NOMO-1 (cell line): ENCODE data around the gene PLCH1.
A peak's percentile ranks its signal among the peaks of the same experiment; 100 is the strongest.

ENCODE experiments used
- DNase-seq, 2 experiments: peaks; one replicate each; lab custom pipeline; 2025; ENCODE audit not compliant: unreplicated experiment in 2 of 2; lab: John Stamatoyannopoulos, UW

The PLCH1 gene

GRCh38 chr3:155745795-155746550 is 1.1 kb upstream of the PLCH1 start:
- no peak for DNase-seq

- DNase-seq: no peak
Measured at GRCh38 chr3:155744010-155744625, 753 bp downstream of the PLCH1 start.

DNA sequence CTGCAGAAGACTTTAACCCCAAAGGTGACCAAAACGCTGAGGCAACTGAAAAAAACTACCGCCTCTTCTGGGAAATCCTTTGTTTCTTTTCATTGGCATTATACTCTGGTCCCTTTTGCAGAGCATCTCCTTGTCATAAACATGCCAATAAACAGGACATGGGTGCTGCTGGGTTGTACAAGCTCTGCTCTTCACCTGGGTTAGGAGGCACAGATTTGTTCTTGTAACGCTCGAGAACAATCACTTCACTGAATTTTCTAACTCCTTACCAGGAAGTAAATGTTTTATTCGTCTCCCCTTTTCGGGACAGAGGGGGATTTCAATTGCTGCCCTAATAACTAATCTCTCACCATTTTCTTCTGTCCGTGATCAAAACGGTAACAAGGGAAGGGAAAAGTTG is 1.3 kb downstream of the PLCH1 start:
- DNase-seq: peak in 1 of 2 experiments; percentile 13

DNA sequence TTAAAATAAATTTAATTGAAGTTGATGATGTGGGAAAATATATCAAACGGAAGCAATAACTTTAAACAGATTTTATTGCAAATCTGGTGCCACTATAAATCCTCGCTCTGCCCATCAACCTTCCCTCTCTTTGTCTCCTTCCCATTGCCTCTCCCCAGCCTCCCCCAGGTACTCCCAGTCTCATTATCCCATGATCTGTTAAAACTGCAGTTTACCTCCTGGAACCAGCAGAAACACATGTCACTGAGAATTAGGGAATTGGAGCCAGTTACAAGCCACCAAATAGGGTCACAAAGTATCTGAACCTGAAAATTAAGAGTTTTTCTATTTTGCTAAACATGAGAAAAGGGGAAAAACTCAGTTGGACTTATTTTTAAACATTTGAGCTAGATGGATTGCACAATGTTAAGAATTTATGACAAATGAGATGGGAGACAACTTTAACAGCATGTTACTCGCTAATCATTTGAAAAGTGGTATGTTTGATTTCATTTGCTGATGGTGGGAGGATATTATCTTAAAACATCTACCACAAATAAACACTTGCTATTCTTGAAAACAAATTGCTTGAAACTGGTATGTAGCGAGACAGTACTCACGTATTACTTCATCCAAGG is 2.4 kb downstream of the PLCH1 start:
- DNase-seq: no peak

GRCh38 chr3:155741603-155742002 is 3.3 kb downstream of the PLCH1 start:
- no peak for DNase-seq

GRCh38 chr3:155741101-155741500 is 3.8 kb downstream of the PLCH1 start:
- DNase-seq: no peak

DNA sequence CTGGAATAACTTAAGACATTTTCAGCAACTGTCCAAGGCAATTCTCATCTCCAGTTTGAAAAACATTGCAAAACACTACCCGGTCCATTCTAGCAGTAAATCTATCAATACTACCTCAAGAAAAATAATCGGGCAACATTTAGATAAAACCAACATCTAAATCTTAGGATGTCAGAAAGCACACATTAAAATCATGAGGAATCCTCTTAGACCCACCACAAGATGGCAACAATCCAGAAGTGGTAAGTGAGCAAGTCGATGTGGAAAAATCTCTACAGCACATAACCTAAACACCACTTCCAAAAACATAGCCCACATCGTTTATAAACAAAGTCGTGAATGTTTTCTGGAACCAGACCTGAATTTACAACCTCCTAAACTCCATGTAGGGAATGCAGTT is 5.7 kb downstream of the PLCH1 start:
- no peak for DNase-seq

GRCh38 chr3:155738580-155739076 is 6.2 kb downstream of the PLCH1 start:
- no peak for DNase-seq

DNA sequence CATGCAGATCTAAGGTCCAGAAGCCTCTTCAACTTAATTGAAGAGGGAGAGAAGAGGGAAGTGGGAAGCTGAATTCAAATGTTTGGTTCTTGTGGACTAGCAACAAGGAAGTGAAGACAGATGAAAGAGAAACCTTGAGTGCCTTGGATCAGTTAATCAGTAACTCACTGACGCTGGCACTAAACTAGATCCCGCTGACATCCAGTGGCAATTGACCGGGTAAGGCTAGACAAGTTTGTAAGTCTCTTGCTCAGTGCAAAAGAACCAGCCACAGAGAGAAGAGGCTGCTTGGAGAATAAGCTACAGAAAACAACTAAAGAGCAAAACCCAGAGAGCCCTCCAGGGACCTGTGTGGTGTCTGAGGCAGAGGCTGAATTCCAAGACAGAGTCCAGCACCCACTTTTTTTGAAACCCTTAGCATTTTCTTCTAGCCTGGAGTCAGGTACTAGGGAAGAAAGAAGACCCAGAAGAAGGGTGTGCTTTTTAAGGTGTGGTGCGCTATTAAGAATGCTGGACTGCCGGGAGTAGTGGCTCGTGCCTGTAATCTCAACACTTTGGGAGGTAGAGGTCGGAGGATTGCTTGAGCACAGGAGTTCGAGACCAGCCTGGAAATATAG is 6.9 kb downstream of the PLCH1 start:
- DNase-seq: peak; percentile 63 to 81

DNA sequence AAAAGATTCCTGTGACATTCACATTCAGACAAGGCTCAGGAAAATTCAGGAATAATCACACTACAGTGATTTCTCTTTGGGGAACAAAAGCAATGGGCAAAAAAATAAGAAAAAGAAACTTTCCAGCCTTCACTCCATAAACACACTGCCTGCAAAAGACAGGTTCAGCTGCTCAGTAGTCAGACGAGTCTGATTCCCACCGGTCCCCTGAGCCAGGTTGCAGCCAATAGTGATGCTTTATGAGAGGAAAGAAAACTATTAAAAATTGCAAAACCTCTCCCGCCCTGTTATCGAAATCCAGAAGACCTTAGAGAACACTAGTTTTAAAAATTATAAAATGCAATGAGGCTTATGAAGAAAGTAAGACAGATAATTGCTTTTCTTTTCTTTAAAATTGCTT is 8.5 kb downstream of the PLCH1 start:
- no peak for DNase-seq

DNA sequence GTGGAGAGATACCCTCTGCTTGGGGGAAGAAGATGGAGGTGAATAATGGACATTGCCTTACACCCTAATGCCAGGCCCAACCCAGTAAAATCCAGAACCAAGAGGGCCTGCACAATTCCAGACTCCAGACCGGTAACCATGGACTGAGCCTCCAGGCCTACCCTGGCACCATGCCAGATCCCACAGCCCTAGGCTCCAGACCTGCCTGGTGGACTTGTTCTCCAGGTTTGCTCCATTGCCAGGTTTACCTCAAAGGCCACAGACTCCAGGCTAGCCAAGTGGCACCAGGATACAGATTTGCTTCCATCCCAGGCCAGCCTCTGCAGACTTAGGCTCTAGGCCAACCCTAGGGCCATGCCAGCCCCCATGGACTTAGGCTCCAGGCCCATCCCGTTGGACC is 14.0 kb downstream of the PLCH1 start:
- no peak for DNase-seq

DNA sequence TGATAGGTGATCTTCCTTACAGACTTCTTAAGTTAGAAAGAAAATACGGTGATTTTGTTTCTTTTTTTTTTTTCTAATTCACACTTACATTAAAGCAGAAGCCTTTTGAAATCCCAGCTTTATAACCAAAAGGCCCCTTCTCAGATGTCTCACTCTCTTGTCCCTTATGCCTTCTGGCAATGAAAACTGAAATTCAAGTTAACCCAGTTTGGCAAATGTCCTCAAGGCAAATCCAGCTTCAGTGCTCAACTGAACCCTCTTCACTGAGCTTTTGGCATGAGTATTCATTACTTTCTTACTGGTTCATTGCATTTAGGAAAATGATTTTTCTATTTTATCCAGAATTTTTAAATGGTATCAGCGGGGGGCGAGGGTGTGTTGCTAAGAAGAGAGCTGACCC is 17.0 kb downstream of the PLCH1 start:
- no peak for DNase-seq

DNA sequence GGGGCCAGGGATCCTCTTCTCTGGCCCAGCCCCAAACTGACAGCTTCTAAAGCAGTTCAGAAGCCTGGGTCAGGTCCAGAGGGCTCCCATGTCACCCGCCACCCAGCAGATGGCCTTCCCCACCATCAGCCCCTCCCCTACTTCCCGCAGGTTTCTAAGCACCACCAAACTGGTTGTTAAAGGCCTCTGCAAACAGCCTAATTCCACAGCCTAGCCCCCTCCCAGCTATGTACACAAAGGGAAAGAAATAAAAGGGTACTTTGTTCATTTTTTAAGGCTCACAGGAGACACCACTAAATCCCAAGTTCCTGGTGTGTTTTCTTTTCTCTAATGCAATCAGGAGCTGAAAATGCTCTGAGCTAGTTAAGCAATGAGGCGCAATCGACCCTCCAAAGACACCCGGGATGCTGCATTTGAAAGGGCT is 30.6 kb downstream of the PLCH1 start:
- DNase-seq: no peak

- no peak for DNase-seq
Measured at GRCh38 chr3:155712008-155712407, 32.9 kb downstream of the PLCH1 start.

GRCh38 chr3:155704771-155705559 is 39.9 kb downstream of the PLCH1 start:
- DNase-seq: no peak

DNA sequence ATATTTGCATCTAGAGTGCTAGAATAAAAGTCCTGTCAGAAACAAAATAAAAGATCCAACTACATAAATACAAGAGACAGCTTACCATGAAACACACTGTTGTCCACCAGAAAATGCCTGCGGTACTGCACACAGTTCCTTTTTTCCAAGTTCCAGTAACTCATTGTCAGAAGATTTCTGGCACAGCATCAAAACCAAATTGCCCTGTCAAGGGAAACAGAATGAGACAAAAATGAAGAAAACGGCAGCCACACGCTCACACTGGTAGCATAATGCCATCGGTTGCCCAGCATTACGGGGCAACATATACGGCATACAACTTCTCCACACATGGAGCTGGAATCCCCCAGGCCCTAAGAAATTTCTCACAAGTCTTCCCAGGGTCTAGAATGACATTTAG is 40.8 kb downstream of the PLCH1 start:
- DNase-seq: no peak

DNA sequence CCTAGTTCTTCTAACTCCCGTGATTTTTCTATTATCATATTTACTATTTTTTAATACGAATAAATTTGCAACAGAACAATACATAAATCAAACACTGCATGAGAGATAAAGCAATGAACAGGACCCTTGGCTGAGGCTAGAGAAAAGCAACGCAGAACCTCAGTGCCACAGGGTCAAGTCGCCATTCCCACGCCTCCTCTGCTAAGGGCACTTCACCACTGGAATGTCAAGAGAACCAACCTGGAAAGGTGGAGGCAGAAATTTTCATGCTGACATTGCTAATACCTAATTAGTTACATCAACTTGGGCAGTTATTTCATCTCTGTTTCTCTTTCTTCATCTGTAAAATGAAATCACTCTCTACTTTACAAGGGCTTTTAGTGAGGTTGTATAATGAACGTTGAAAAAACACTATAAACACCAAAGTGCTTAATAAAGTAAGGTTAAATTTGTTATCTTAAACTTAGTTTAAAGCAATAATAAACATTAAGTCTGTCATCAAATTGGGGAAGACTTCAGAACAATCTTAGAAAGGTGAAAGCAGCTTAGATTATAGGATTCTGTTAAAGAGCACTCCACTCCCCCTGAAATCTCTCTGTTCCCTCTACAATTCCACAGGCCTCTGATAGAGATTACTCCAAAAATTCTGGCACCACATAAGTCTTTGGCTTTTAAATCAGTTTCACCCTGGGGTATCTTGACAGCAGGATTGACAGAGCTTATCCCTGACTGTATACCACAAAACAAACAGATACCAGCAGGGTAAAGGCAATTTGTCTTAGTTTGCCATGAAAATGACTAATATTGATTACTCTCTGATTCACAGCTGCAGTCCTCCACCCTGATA is 41.9 kb downstream of the PLCH1 start:
- no peak for DNase-seq

DNA sequence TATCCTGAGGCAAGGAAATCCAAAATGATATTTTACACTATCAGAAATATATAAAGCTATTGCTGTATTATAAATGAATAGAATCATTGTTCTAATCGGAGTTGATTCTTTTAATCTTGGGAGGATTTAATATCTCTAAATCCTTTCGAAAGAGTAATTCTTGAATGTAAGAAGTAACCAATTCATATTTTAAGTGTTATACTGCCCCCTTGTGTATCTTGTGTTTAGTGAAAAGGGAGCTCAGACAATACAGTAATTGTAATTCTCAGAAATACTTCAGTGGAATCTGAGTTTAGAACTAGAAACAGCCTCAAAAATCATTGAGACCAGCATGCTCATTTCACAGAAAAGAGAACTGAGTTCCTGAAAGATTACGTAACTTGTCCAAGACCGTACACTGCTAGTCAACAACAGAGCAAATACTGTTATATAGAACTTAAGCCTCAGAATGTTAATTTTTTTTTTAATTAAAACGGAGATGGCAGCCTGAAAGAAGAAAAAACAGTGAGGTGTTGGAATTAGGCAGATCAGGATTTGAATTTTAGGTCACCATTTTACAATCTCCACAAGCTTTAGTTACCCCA is 42.9 kb downstream of the PLCH1 start:
- DNase-seq: peak; percentile 29 to 70

DNA sequence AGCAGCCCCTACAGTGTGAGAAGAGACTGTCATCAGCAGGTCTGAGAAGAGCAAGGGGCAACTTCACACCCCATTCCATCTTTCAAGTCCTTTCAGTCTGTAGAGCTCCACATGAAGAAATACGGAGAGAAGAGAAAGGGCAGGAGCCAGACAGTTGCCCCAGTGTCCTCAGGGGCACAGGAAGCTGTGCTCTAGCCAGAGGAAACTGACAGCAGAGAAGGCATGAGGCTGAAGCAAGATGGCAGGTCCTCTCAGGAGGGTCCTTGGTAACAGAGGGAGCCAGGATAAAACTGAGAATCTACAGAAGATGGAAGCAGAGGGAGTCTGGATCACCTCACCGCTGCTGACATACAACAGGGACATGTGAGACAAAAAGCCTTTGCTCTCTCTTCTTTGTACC is 47.3 kb downstream of the PLCH1 start:
- no peak for DNase-seq
